Measurements from ENCODE around the gene PIH1D1.
A peak's percentile ranks its signal among the peaks of the same experiment; 100 is the strongest.
"Not testable (repeated sequence)": the region's sequence is repeated elsewhere in the genome, so short reads cannot be mapped to it uniquely, and the experiment has no call there.

The PIH1D1 gene

DNA sequence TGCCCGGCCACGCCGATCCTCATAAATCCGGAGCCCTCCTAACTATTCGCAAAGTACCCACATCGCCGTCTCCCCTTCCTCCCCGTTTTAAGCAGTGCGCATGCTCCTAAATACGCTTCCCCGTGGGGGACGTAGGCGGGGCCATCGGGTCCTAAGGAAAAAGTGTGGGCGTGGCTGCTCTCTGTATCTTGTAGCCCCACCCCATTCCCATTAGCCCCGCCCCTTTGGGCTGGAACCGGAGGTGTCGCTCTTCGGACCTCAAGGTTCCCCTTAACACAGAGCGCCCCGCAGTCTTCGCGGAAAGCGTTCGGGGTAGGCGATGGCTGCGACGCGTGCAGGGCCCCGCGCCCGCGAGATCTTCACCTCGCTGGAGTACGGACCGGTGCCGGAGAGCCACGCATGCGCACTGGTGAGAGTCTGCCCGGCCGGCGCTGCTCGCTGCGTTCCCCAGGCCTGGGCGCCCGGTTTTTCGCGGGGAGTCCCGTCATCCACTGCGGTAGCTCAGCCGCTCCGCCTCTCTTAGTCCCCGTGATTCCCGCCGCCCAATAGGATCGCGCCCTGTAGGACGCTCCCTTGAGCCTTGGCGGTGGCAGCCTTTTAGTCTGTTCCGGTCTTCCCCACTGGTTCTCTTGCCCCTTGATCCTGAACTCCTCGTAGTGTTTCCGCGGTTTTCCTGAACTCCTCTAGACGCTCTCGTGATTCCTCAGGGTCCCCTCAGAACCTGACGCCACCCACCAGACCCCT, 1.6 kb upstream of the PIH1D1 start, which contains the start of gene ALDH16A1:
Gene ALDH16A1, plus strand, starts transcription at position 213 of the 744 bp plus-strand sequence. Its CDS starts 107 bp downstream, at position 320.
- peak; percentile 99 for DNase-seq

DNA sequence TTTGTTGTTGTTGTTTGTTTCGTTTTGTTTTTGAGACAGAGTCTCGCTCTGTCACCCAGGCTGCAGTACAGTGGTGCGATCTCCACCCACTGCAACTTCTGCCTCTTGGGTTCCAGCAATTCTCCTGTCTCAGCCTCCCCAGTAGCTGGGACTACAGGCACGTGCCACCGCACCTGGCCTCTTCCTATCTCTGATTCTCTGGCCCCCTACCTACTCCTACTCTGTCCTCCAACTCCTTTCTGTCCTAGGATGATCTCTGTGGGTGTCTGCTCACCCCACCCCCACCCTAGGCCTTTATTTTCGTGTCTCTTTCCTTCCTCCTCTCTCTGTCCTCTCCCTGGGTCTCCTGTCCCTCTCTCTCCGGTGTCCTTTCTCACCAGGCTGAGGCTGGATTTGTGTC, 1.2 kb downstream of the PIH1D1 start:
- DNase-seq: no peak

DNA sequence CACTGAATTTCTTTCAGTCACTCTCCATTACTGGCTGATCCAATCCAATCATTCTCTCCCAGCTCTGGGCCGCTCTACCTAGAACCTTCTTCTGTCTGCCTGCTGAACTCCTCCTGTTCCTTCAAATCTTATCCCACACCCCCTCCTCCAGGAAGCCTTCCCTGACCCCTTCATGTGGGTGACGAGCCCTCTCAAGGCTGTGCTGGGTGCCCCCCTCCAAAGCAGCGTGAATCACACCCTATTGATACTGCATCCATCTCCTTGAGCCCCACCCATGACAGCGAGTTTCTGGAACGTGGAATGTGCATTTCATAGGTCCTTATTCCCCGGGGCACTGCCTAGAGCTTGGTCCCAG, 3.2 kb downstream of the PIH1D1 start:
- DNase-seq: no peak

DNA sequence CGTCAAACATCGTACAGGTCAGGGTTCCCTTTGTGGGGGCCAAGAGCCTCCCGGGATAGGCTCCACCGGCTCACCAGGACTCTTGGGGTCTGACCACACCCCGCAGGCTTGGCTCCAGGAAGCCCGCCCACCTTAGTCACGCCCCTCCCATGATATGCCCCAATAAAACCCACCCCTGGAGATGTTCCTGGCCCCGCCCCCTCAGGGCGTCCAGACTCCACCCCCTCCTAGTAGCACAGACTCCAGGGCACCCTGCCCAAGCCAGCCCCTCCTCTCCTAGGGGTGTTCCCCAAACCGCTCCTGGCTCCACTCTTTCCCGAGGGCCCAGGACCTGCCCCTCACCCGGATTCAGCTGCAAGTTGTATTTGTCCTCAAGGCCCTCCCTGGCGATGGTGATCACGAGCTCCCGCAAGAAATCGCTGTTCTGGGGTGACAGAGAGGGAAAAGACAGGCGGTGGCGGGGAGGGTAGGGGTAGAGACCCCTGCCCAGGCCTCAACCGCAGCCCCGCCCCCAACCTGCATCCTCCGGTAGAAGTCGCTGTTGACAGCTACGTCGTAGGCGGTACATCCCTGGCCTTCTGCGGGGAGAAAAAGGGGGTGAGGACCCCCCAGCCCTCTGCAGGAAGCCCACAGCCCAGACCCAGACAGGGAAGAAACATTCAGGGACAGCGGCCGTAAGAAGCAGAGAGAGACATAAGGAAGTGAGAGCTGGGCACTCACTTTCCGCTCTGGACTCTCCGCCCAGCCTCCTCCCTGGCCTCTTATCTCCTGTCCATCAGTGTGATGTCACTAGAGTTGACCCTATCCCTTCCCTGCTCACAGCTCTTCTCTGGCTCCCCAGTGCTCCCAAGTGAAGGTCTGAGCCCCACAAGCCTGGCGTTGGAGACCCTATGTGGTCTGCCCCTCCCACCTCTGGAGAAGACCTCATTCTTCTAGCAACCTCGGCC, 3.9 kb downstream of the PIH1D1 start:
- DNase-seq: peak; percentile 67

DNA sequence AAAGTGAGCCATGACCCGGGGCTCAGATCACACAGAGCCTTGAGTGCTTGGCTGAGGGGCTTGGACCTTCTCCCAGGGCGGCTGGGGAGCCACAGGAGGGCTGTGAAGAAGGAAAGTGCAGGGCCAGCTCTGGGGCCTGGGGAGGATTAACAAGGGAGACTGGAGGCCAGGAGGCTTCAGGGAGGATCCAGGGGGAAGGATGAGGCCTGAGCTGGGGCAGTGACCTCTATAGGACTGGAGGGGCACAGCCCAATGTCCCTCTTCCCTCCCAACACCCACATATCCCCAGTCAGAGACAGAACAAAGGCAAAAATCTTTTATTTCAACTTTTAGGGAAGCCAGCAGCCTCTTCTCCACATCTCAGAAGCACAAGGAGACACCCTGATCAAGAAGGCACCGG, 5.6 kb downstream of the PIH1D1 start:
- no peak for DNase-seq

DNA sequence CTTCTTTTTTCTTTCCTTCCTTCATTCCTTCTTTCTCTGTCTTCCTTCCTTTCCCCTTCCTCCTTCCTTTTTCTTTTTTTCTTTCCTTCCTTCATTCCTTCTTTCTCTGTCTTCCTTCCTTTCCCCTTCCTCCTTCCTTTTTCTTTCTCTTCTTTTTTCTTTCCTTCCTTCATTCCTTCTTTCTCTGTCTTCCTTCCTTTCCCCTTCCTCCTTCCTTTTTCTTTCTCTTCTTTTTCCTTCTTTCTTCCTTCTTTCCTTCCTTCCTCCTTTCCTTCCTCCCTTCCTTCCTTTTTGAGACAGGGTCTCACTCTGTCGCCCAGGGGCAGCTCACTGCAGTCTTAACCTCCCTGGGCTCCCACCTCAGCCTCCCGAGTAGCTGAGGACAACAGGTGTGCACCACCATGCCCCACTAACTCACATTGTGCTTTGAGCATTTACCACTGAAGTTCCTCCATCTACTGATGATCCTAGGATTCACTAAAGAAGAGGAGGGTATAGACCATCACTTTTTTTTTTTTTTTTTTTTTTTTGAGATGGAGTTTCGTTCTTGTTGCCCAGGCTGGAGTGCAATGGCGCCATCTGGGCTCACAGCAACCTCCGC, 7.4 kb downstream of the PIH1D1 start:
- not testable (repeated sequence) for DNase-seq

DNA sequence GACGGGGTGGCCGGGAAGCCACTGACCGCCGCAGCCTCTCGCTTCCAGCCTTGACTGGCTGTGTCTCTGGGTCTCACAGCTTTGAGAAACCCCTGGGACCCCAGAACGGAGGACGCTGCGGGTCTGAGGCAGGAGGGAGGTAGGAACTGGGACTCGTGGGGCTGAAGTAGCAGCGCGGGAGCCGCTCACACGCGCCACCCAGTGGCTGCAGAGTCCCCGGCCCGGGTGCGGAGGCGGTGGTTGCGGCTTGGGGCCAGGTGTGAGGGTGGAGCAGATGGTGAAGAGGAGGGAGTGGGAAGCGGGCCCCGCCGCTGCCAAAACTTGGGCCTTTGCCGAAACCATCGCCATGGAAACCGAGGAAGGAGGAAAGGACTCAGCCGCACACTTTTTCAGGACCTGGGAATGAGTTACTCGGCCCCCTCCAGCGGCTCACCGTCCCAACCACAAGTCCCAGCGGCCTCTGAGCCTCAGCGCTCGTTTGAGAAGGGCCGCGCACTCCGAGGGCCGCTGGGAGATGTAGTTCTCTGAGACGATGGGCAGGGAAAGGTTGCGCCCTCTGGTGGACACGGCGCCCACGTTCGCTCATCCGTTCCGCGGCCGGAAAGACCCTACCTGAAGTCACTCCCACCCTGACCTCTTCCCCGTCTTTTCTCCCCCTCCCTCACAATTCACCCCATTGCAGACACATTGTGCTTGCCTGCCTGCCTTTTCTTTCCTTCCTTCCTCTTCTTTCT, 8.1 kb downstream of the PIH1D1 start:
- DNase-seq: peak; percentile 95

DNA sequence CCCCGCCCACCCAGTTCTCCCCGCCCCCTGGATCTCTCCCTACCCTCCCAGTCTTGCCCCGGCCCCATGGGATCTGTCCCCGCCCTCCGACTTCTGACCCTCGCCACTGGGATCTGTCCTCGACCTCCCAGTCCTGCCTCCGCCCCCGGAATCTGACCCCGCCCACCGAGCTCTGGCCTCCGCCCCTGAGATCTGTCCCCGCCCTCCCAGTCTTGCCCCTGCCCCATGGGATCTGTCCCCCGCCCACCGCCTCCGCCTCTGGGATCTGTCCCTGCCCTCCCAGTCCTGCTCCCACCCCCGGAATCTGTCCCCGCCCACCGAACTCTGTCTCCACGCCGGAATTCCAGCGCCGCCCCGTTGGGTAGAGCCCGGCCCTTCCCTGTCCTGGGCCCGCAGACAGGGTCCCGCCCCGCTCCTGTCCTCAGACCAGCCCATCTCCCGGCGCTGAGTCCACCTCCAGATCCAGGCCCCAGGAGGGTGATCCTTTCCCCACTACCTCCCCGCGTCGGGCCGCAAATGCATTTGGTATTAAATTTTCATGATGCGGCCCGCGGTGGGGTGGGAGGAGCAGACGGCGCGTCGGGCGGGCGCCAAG, 8.7 kb downstream of the PIH1D1 start:
- peak; percentile 79 for DNase-seq

DNA sequence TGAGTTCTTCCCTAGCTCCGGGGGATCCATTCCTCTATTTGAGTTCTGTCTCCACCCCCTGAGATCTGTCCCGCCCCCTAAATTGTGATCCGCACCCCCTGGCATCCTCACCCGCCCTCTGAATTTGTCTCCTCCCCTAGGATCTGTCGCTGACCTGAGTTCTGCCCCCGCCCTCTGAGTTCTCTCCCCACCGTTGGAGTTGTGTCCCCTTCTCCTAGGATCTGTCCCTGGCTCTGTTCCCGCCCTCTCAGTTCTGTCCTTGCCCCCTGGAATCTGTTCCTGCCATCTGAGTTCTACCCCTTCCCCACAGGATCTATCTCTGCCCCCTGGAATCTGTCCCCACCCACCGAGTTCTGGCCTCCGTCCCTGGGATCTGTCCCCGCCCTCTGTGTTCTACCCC, 9.3 kb downstream of the PIH1D1 start:
- peak; percentile 55 for DNase-seq

DNA sequence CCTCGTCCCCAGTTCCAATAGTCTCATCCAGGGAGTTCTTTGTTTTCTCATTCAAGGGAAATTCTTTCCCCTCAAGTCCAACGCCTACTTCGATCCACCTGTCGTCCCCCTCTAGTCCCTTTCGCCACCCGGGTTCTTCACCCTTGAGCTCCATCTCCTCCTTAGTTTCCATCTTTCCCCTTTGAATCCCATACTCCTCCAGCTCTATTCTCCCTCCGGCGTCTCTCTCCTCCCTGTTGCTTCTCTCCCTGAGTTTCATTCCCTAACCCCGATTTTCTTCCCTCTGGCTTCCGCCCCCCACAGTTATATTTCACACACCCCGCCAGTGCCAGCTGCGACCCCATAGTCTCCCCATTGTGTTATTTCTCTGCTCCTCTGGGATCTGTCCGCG, 9.7 kb downstream of the PIH1D1 start:
- DNase-seq: no peak

DNA sequence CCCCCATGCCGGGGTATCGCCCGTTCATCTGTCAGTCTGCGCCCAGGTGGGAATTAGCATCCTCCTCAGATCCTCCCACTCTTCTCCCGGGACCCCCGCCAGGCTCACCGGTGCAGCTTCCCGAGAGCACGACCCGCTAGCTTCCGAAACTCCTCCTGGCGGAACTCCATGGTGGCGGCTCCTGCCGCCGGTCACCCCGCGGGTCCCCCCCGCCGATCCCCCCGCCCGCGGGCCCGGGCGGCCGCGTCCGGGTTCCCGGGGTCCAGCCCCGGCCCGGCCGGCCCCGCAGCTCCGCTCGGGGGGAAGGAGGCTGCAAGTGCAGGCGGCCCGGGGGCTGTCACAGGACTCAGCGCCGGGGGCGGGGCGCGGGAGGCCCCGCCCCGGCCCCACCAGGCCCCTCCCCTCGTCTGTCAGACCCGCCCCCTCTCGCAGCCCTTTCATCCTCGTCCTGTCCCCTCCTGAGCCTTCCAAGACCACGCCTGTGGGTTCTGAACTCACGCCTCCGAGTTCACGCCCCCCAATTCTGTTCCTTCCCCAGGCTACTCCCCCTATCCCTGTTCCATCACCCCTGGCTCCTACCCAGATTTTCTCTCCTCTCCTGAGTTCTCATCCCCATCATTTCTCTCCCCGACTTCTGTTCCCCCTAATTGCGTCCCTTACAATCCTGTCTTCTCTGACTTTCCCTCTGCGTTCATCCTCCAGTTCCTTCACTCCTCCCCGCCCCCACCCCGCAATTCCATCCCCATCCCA, 10.2 kb downstream of the PIH1D1 start, which contains the start of gene SLC17A7:
Gene SLC17A7, minus strand, starts transcription at position 318 of the 750 bp plus-strand sequence. Its CDS starts 148 bp downstream, at position 170.
- peak; percentile 65 for DNase-seq

DNA sequence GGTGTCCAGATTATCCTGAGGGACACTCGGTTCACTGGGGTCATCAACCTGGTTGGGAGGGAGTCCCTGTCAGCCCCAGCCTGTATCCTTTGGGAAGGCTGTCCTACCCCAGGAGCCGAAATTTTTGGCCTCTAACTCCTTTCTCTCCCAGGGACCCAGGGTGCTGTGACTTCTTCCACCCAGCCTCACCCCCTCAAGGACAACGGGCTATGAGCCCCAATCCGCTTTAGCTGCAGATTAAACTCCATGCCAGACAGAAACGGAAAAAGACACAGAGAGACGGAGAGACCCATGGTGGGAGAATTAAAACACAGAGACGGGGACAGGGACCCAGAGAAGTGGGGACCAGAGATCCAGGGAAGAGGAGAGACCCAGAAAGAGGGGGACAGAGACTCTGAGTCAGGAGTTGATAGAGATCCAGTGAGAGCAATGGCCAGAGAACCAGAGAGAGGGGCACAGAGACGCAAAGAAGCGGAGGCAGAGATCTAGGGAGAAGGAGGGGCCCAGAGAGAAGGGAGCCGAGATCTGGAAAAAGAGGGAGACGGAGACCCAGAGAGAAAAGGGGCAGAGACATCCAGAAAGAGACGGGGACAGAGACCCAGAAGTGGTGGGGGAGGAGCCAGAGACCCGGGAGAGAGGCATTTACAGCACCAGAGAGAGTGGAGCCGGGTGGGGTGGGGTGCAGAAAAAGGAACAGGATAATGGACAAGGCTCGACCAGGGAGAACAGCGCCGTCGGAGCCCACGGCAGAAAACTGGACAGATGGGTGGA, 11.0 kb downstream of the PIH1D1 start:
- DNase-seq: no peak

DNA sequence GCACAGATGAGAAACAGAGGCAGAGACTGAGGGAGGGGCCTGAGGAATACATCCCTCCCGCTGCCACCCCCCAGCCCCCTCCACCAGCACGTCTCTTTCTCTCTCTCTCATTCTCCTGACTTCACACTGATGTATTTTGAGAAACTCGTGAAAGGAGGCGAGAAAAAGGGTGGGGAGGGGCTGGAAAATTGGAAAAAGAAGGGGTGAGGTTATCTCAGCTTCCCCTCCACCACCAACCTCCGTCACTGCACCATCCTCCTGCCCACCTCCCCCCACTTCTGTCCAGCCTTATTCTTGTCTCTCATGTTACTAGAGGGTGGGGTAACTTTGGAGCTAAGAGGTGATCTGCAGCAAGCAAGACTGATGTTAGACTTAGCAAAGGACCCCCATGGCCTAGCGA, 11.8 kb downstream of the PIH1D1 start:
- DNase-seq: no peak

DNA sequence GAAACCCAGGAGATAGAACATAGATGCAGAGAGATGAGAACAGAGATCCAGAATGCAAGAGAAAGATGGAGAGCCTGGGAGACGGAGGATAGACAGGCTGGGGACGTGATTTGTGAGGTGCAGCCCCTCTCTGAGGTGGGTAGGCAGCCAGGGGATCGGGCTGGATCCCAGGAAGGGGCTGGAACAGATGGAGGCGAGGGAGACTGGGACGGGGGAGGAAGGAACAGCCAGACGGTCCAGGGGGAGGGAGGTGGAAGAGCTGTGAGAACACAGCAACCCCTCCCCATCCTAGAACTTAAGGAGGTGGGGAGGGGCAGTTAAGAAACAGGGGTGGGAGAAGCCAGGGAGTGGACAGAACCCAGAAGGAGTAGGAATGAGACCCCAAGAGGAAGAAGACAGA, 13.4 kb downstream of the PIH1D1 start:
- DNase-seq: no peak

DNA sequence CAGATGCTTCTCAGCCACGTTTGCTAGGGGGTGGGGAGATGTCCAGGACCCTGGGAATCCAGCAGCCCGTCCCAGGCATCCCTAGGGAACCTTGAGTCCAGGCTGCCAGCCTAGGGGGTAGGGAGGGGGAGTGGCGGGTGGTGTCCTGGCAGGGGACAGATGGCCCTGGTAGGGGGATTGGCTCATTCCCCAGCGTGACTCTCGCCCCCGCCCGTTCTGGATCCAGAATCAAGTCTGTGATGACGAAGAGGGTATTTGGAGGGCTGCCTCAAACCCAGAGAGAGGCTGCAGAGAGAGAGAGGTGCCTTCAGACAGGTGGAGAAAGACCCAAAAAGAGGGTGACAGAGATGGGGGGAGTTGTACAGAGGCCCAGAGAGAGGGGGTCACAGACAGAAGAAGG, 14.4 kb downstream of the PIH1D1 start:
- no peak for DNase-seq

DNA sequence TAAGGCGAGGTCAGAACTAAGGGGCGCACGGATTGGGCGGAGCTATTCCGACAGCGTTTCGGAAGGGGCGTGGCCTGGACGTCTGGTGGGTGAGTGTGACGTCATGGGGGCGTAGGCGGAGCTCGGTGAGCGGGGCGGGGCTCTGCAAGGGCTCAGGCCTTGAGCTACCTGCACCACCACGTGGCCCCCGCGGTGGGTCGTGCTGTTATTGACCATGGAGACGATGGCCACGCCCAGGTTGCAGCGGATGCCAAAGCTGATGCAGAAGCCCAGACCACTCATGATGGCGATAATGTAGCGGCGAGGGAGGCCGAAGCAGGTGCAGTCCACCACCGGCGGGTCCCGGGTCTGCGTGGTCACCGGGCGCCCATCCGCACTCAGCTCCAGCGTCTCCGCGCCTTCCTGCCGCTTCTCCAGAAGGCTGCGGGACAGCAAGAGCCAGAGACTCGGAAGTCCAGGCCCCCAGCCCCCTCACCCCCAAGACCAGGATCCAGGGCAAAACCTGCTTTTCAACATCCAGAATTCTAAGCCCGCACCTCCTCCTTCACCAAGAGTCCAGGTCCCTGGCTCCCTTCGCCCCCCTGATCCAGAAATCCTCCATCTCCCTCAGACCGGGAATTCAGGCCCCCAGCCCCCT, 15.1 kb downstream of the PIH1D1 start:
- DNase-seq: peak; percentile 86

DNA sequence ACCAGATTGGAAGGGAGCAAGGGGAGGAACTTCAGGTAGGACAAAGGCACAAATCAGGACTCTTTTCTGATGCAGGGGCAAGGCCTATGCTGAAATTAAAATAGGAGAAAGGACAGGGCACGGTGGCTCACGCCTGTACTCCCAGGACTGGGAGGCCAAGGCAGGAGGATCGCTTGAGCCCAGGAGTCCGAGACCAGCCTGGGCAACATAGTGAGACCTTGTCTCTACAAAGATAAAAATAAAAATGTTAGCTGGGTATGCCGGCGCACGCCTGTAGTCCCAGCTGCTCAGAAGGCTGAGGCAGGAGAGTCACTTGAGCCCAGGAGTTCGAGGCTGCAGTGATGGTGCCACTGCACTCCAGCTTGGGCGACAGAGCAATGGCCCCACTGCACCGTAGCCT, 15.9 kb downstream of the PIH1D1 start:
- no peak for DNase-seq

DNA sequence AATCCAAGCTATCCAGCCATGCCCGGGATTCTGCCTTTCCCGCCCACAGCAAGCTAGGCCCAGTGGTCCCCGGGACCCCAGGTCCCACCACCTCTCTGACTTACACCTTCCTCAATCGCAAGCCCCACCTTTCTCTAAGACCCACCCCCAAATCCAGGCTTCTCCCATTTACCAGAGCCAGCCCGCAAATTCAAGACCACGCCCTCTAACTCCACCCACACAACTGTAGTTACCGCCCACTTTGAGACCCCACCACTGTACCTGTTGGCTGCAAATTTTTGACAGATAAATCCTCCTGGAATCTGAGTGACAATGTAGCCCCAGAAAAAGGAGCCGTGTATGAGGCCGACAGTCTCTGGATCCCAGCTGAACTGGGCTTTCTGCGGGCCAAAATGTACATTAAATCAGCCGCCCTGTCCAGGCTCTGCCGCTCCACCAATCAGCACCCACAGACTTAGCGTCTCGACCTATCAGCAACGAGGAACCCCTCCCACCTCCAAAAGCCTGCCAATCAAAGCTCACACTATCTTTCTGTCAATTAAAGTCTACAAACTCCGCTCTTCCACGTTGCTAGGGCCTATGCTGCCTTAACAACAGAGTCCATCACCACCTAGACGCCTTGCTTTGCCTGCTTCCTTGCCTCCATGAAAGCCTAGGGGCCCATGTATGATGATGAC, 16.6 kb downstream of the PIH1D1 start:
- no peak for DNase-seq

DNA sequence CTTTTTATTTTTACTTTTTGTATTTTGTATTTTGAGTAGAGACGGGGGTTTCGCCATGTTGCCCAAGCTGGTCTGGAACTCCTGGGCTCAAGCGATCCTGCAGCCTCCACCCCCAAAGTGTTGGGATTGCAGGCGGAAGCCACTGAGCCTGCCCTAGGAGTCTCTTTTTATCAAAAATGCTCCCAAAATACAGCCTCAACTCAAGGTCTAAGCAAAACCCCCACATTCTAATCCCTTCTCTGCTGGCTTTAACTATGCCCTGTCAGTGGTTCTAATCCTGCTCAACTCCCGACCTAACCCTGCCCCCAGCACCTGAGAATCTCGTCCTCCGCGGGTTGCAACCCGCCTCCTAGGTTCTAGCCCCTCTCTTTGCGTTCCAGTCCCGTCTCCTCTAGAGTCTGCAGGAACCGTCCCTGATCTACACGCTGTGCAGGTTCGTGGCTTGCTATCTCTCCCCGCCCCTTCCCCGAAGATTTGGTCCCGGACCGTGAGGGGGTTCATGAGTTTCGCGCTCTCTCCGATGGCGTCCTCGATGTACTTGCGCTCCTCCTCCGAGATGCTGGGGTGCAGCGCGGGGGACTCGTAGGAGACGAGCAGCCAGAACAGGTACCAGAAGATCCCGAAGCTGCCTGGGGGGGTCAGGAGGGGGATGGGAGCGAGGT, 18.2 kb downstream of the PIH1D1 start:
- DNase-seq: no peak
